Heart right ventricle (tissue), 16 donors: Measurements from ENCODE around the gene IQCK. TPM values are rescaled to one million over a fixed set of nuclear protein-coding genes. Genes with fewer than 3 reads are reported as not detected.

Source experiments
- ATAC-seq, 8 donors: fragments of 200-7000 bp; cut with Tn5 transposase; one replicate each; pipeline ENCODE4 v1.9.1; 2020; ENCODE audit warnings: mild to moderate bottlenecking in 8 of 8, moderate library complexity in 8 of 8, moderate number of reproducible peaks in 1 of 8
- DNase-seq, 2 donors: peaks; one replicate each; pipeline ENCODE4 v3.0.0-alpha.2; 2020
- H3K27ac ChIP-seq, 10 donors: fragments of 200-600 bp; sonication (generic) in 2 of 10; one replicate each; pipeline versions ENCODE4 v1.5.0 to v1.8.0; 2020 to 2022; ENCODE audit warnings: mild to moderate bottlenecking in 3 of 10
- H3K27me3 ChIP-seq, 7 donors: fragments of 200-600 bp; one replicate each; pipeline ENCODE4 v1.8.0; 2021 to 2022; ENCODE audit warnings: mild to moderate bottlenecking in 2 of 7
- H3K36me3 ChIP-seq, 9 donors: fragments of 200-600 bp; sonication (generic) in 1 of 9; one replicate each; pipeline versions ENCODE4 v1.5.0 to v1.8.0; 2020 to 2022; ENCODE audit warnings: mild to moderate bottlenecking in 2 of 9
- H3K4me1 ChIP-seq, 9 donors: fragments of 200-600 bp; sonication (generic) in 1 of 9; one replicate each; pipeline versions ENCODE4 v1.5.0 to v1.8.0; 2020 to 2022; ENCODE audit warnings: mild to moderate bottlenecking in 4 of 9
- H3K4me3 ChIP-seq, 10 donors: fragments of 200-600 bp; sonication (generic) in 2 of 10; one replicate each; pipeline versions ENCODE4 v1.5.0 to v1.8.0; 2020 to 2022; ENCODE audit warnings: mild to moderate bottlenecking in 7 of 10, moderate library complexity in 2 of 10
- H3K9me3 ChIP-seq, 11 donors: fragments of 200-600 bp in 10 of 11; sonication (generic) in 2 of 11; one replicate each; pipeline versions ENCODE4 v1.5.0 to v1.8.0; 2013 to 2022; ENCODE audit warnings: mild to moderate bottlenecking in 2 of 11, control low read depth in 1 of 11, moderate library complexity in 1 of 11
- WGBS, 2 donors: extraction: QIAGEN DNeasy Blood & Tissue Kit; methylation state at CpG; one replicate each; pipeline ENCODE4 v1.1.7; 2013; ENCODE audit warnings: inconsistent platforms in 1 of 2; 5-methylcytosine and 5-hydroxymethylcytosine counted together
- intact Hi-C, 10 donors: fragments of 100-400 bp; cut with DNase I; formaldehyde crosslinking; loops; one replicate each; pipeline versions ENCODE4 v1.11.1 to v1.14.2; 2022
- polyA plus RNA-seq, 2 donors: library from polyadenylated mRNA; stranded (reverse); fragments of 200-250 nt; gene quantifications; one replicate each; pipeline ENCODE4 v1.2.3, GENCODE V29; 2013
- total RNA-seq, 10 donors: library from RNA; stranded (reverse); fragmentation: NEBNext Ultra II Directional in 3 of 10; extraction: Animal tissue kit (Norgen Biotek cat#: 25700) in 3 of 10; gene quantifications; one replicate each; pipeline versions ENCODE4 v1.2.1 to v1.2.4, GENCODE V29; 2021 to 2023
- TF ChIP-seq, protein P1 (sequence below), 9 donors: fragments of 200-600 bp; sonication (generic) in 2 of 9; IDR thresholded peaks; one replicate each; pipeline versions ENCODE4 v1.5.0 to v1.8.0; 2021 to 2022; ENCODE audit warnings: antibody characterized with exemption in 9 of 9, mild to moderate bottlenecking in 5 of 9, moderate library complexity in 1 of 9
- donor health status: Arrhythmogenic right ventricular cardiomyopathy.
- donor health status: ischemic (EF 13 %, LVEDD 7.1; RV severe dilation, severe dysfunction).
- donor health status: healthy with polysubstance abuse.
- donor health status: DM: no; HTN: yes; CAD: no.
- donor health status: DM: no; HTN: no; CAD: no.
- donor health status: ischemic (EF 25% LVEDD 6.9; RV normal size, moderate dysfunction).
- donor health status: ischemic (EF 25% LVEDD 5.7; RV mildly dilated, moderate dysfunction).
- donor health status: healthy.
- donor health status: DM: yes; HTN: yes; CAD: no.
- donor health status: Ischemic cardiomyopathy.
- donor health status: ischemic (EF 35%, LVEDD 5.7; RV mildly dilated, moderate dysfunction).
- donor health status: nonischemic (EF 11% LVEDD 7.7; RV severe dilation, severe dysfunction).
- donor health status: DM: yes; HTN: yes; CAD: no.
- donor health status: PGD.
- donor health status: ischemic (EF 29% LVEDD 5.4; RV normal size, mild dysfunction).
- donor health status: nonischemic (EF 23%, LVEDD 6.1; RV moderate dilation, normal function).

The IQCK gene
- total and polyA plus RNA-seq, 12 donors: 5.5 to 11.7 (median 7.4) TPM

DNA sequence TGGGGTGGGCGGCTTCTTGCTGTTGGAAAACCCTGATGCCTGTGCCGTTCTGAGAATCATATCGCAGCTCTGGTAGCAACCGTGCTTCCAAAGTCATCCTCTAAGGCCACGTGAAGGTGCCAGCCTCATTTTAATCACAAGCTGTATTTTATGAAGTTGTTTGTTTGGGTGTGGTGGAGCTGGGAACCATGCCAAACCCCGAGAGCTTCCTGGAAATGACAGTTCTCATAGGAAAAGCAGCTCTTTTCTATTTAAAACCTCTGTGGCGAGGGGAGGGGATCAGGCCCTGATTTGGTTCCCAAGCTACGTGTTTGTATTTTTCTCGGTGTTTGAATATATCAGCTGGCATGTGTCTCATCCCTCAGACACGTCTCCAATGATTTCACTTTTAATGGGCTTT lies 21.7 kb upstream of the IQCK start:
- intact Hi-C loops: loop anchor here in 2 of 10 donors (2.0 to 5.0 kb wide), 2 partner anchors 49 to 186 kb away; no protein-coding TSS in a partner anchor
- H3K4me1 ChIP-seq: peaks cover 8 to 64% (median 55%) of the 10 kb centered on the region in 9 donors
- H3K27ac ChIP-seq: peak overlapping the region; percentile 69 to 93 (median 84)
- no peaks in the 10 kb centered on the region for H3K27me3 ChIP-seq
- 9% methylated on average over 10 of the region's 10 CpGs for WGBS, 2 donors
- peak overlapping the region in 1 of 10 donors; percentile 7 for H3K4me3 ChIP-seq
- H3K36me3 ChIP-seq: peaks cover 0 to 66% (median 7%) of the 10 kb centered on the region in 9 donors
- ATAC-seq: peak; percentile 56 to 78 (median 68)
- peak; percentile 71 to 92 for DNase-seq
- TF ChIP-seq, protein P1, sequence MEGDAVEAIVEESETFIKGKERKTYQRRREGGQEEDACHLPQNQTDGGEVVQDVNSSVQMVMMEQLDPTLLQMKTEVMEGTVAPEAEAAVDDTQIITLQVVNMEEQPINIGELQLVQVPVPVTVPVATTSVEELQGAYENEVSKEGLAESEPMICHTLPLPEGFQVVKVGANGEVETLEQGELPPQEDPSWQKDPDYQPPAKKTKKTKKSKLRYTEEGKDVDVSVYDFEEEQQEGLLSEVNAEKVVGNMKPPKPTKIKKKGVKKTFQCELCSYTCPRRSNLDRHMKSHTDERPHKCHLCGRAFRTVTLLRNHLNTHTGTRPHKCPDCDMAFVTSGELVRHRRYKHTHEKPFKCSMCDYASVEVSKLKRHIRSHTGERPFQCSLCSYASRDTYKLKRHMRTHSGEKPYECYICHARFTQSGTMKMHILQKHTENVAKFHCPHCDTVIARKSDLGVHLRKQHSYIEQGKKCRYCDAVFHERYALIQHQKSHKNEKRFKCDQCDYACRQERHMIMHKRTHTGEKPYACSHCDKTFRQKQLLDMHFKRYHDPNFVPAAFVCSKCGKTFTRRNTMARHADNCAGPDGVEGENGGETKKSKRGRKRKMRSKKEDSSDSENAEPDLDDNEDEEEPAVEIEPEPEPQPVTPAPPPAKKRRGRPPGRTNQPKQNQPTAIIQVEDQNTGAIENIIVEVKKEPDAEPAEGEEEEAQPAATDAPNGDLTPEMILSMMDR (IDR thresholded peaks at IDR 0.05): no peak
- H3K9me3 ChIP-seq: no peaks in the 10 kb centered on the region

DNA sequence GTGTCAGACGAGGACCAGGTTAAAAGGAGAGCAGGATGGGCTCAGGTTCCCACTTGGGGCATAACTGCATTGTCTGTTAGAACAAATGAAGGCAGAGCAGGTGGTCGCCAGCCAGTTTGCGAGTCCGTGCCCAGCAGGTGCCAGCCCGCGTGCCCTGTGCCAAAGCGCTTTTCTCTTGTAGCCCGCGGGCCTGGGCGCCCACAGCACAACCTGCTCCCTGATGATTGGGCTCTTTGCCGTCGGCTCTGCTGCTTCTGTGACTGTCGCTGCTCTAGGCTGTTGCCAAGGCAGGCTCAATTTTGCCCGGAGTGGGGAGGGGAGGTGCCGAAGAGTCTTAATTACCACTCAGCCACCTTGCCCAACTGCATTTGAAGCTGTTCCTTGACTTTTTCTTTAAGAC lies 21.1 kb upstream of the IQCK start:
- intact Hi-C loops: loop anchor here in 2 of 10 donors (2.0 to 5.0 kb wide), 2 partner anchors 50 to 186 kb away; no protein-coding TSS in a partner anchor
- TF ChIP-seq, protein P1 (IDR thresholded peaks at IDR 0.05): no peak
- 90 to 92% methylated on average over 15 of the region's 15 CpGs for WGBS, 2 donors
- Histone ChIP-seq H3K4me1 (peaks cover 8 to 61% (median 51%) of the 10 kb centered on the region in 9 donors), H3K9me3 (no peaks in the 10 kb centered on the region), H3K27ac (peak overlapping the region; percentile 69 to 93 (median 84)), H3K27me3 (no peaks in the 10 kb centered on the region), H3K36me3 (peaks cover 0 to 66% (median 7%) of the 10 kb centered on the region in 9 donors), H3K4me3 (no peak overlapping the region)
- ATAC-seq: peak in 4 of 8 donors; percentile 3 to 22 (median 11)
- no peak for DNase-seq

DNA sequence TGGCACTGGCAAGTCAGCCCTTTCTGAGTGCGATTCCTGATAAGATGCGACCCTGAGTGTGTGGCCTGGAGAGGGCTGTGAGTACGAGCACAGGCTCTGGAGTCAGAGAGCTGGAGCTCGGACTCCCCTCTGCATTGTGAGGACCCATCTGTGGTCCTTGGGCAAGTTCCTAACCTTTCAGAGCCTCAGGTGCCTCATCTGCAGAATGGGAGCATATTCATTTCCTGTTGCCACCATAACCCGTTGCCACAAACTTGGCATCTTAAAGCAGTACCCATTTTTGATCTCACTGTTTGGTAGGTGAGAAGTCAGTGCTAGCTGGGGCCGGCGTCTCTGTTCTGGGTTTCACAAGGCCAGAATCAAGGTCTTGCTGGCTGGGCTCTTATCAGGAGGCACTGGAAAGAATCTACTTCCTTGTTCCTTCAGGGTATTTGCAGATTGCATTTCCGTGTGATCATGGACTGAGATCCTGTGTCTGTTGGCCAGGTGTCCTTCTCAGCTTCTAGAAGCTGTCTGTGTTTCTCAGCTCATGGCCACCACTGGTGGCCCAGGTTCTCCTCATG lies 20.2 kb upstream of the IQCK start:
- Histone ChIP-seq H3K27ac (peak overlapping the region in 9 of 10 donors; percentile 21 to 93 (median 73)), H3K36me3 (peaks cover 0 to 66% (median 5%) of the 10 kb centered on the region in 9 donors), H3K4me1 (peaks cover 8 to 63% (median 55%) of the 10 kb centered on the region in 9 donors), H3K9me3 (no peaks in the 10 kb centered on the region), H3K27me3 (no peaks in the 10 kb centered on the region), H3K4me3 (no peak overlapping the region)
- DNase-seq (no peak), ATAC-seq (no peak)
- intact Hi-C loops: loop anchor here in 2 of 10 donors (2.0 to 5.0 kb wide), 2 partner anchors 51 to 185 kb away; no protein-coding TSS in a partner anchor
- TF ChIP-seq, protein P1 (IDR thresholded peaks at IDR 0.05): no peak
- WGBS, 2 donors: 76 to 79% methylated on average over 8 of the region's 8 CpGs

DNA sequence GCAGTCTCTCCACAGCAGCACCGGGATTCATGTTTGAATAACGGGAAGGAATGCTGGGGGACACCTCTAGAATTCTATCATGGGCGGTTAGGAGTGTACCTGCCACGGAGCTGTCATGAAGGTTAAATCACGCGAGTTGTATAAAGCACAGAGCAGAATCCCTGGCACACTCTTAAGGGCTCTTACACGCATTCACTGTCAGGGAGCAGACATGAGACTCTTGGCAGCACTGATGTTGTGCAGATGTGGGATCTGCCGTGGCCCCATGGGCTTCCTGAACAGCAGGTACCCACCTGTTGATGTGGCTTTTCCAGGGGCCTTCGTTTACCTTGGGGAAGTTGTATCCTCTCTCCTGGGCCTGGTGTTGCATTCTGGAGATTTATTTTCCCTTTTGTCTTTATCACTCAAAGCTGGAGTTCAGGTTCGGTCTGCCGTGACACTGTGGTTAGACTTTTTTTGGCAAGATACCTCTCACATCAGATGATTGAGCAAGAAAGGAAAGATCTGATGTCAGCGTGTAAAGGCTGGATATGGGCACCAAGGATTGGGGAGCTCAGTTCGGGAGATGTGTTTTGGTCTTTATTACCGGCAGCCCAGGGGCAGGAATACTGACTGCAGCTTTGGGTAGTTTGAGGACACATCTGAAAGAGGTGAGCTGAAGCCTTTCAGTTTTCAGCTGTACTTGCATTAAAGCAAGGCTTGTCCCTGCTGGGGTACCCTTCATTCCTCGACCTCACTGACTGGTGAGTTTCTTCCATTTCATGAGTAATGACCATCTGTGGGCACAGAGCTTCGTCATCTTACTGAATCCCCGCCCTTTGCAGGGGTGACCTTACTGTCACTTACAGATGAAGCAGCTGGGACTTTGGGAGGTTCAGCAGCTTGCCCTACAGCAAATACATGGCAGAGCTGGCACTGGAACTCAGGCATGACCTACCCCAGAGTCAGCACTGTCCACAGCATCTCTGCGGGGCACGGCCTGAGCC lies 19.3 kb upstream of the IQCK start:
- H3K27ac ChIP-seq: peak overlapping the region in 7 of 10 donors; percentile 18 to 93 (median 69)
- no peaks in the 10 kb centered on the region for H3K27me3 ChIP-seq
- TF ChIP-seq, protein P1 (IDR thresholded peaks at IDR 0.05): no peak
- H3K36me3 ChIP-seq: peaks cover 0 to 66% (median 11%) of the 10 kb centered on the region in 9 donors
- H3K4me1 ChIP-seq: peaks cover 8 to 72% (median 55%) of the 10 kb centered on the region in 9 donors
- H3K9me3 ChIP-seq: no peaks in the 10 kb centered on the region
- intact Hi-C loops: loop anchor here in 1 of 10 donors (5.0 kb wide), 1 partner anchor 51 kb away; no protein-coding TSS in a partner anchor
- WGBS, 2 donors: 75 to 81% methylated on average over 19 of the region's 19 CpGs
- H3K4me3 ChIP-seq: no peak overlapping the region
- ATAC-seq: peak in 2 of 8 donors; percentile 17 to 33
- no peak for DNase-seq
